MM.1S (cell line): ENCODE measurements around the gene SLIT3.

ENCODE experiments used
- DNase-seq: peaks from one replicate; pipeline ENCODE4 v3.0.0-alpha.2; 2015
- H2AFZ ChIP-seq: fragments of 300-600 bp; sonication (generic); 2 replicates; pipeline ENCODE4 v1.6.0; 2016; ENCODE audit warnings: antibody characterized with exemption, low read length
- H3F3A ChIP-seq: fragments of 300-600 bp; sonication (generic); 2 replicates; pipeline ENCODE4 v1.6.1; 2016; ENCODE audit warnings: mild to moderate bottlenecking, antibody characterized with exemption, low read length, moderate library complexity, mixed read lengths; ENCODE audit not compliant: insufficient read depth
- H3K27ac ChIP-seq: fragments of 300-600 bp; sonication (generic); 2 replicates; pipeline ENCODE4 v1.5.1; 2016; ENCODE audit warnings: mild to moderate bottlenecking, low read length
- H3K27me3 ChIP-seq: fragments of 300-600 bp; sonication (generic); replicated peaks from 2 replicates; pipeline ENCODE4 v1.6.0; 2016; ENCODE audit warnings: low read length; ENCODE audit not compliant: insufficient read depth
- H3K36me3 ChIP-seq: fragments of 300-600 bp; sonication (generic); replicated peaks from 2 replicates; pipeline ENCODE4 v1.6.1; 2016; ENCODE audit warnings: mild to moderate bottlenecking, low read length, mixed read lengths; ENCODE audit not compliant: insufficient read depth
- H3K4me1 ChIP-seq: fragments of 300-600 bp; sonication (generic); 2 replicates; pipeline ENCODE4 v1.6.1; 2016; ENCODE audit warnings: low read length, mixed read lengths
- H3K4me2 ChIP-seq: fragments of 300-600 bp; sonication (generic); 2 replicates; pipeline ENCODE4 v1.6.0; 2016; ENCODE audit warnings: low read depth, low read length
- H3K4me3 ChIP-seq: fragments of 300-600 bp; sonication (generic); 2 replicates; pipeline ENCODE4 v1.5.1; 2016; ENCODE audit warnings: low read length, mixed read lengths
- H3K79me2 ChIP-seq: fragments of 300-600 bp; sonication (generic); 2 replicates; pipeline ENCODE4 v1.6.1; 2016; ENCODE audit warnings: mixed run types, low read length, mixed read lengths
- H3K9ac ChIP-seq: fragments of 300-600 bp; sonication (generic); 2 replicates; pipeline ENCODE4 v1.6.1; 2016; ENCODE audit warnings: low read length, mixed read lengths
- H3K9me2 ChIP-seq: fragments of 300-600 bp; sonication (generic); replicated peaks from 2 replicates; pipeline ENCODE4 v1.6.1; 2016; ENCODE audit warnings: mild to moderate bottlenecking, low read length, mixed read lengths; ENCODE audit not compliant: insufficient read depth
- H3K9me3 ChIP-seq: fragments of 300-600 bp; sonication (generic); replicated peaks from 2 replicates; pipeline ENCODE4 v1.6.1; 2016; ENCODE audit warnings: mild to moderate bottlenecking, low read length, mixed read lengths; ENCODE audit not compliant: insufficient read depth
- H4K20me1 ChIP-seq: fragments of 300-600 bp; sonication (generic); 2 replicates; pipeline ENCODE4 v1.6.1; 2016; ENCODE audit warnings: mild to moderate bottlenecking, low read length, moderate library complexity, mixed read lengths; ENCODE audit not compliant: insufficient read depth
- EZH2 ChIP-seq: fragments of 300-600 bp; sonication (generic); optimal IDR thresholded peaks from 2 replicates; pipeline ENCODE3; 2017; ENCODE audit warnings: low read depth, mild to moderate bottlenecking, antibody characterized with exemption, low read length, mixed read lengths
- EZH2phosphoT487 ChIP-seq: fragments of 300-600 bp; sonication (generic); IDR thresholded peaks from 2 replicates; pipeline ENCODE4 v1.6.1; 2018; ENCODE audit warnings: antibody characterized with exemption, low read length
- TF ChIP-seq, protein P1 (sequence below): fragments of 300-600 bp; sonication (generic); IDR thresholded peaks from 2 replicates; pipeline ENCODE4 v1.5.1; 2016; ENCODE audit warnings: antibody characterized with exemption, low read length, mixed read lengths

Gene SLIT3

DNA sequence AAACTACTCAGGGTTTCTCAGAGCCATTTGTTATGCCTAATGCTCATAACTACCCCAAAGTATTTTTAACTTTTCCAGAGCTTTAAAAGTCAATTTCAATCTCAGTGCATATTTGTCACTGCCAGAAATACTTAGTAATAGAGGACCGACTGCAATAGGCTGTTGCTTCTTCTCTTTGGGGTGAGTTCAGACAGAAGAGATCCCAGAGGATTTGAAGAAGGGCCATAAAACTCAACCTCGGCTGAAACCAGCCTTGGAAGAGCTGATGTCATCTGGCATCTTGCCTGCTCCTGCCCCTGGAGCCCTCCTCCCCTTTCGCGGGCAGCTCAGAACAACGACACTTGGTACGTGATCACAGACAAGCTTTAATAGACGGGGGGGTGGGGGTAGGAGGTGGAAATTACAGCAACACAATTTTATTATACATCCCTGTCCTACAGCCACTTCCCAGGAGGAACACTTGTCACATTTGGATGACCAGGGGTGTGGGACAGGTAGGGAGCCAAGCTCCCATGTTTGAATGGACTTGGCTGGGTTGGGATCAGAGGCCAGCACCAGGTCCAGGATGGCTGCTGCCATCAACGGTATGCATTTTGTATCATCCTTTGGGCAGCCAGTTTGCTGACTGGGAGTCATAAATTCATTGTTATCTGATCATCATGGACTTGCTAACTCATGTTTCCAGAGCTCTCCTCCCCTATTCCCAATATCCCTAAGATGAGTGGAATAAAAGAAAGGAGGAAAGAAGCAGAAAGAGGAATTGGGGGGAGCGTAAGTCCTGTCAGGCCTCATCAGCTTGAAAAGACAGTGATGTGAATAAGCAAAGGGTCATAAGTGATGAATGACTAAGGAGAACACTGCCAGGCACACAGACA, 535.2 kb downstream of the SLIT3 start:
- Histone ChIP-seq H3K9me2 (no peaks in the 10 kb centered on the region), H2AFZ (no peak overlapping the region), H3K36me3 (no peaks in the 10 kb centered on the region), H3F3A (no peaks in the 10 kb centered on the region), H3K4me3 (no peak overlapping the region), H4K20me1 (no peaks in the 10 kb centered on the region), H3K9me3 (no peaks in the 10 kb centered on the region), H3K27me3 (no peaks in the 10 kb centered on the region), H3K79me2 (no peaks in the 10 kb centered on the region), H3K4me2 (no peak overlapping the region), H3K9ac (no peak overlapping the region), H3K4me1 (no peaks in the 10 kb centered on the region), H3K27ac (no peak overlapping the region)
- TF ChIP-seq, protein P1, sequence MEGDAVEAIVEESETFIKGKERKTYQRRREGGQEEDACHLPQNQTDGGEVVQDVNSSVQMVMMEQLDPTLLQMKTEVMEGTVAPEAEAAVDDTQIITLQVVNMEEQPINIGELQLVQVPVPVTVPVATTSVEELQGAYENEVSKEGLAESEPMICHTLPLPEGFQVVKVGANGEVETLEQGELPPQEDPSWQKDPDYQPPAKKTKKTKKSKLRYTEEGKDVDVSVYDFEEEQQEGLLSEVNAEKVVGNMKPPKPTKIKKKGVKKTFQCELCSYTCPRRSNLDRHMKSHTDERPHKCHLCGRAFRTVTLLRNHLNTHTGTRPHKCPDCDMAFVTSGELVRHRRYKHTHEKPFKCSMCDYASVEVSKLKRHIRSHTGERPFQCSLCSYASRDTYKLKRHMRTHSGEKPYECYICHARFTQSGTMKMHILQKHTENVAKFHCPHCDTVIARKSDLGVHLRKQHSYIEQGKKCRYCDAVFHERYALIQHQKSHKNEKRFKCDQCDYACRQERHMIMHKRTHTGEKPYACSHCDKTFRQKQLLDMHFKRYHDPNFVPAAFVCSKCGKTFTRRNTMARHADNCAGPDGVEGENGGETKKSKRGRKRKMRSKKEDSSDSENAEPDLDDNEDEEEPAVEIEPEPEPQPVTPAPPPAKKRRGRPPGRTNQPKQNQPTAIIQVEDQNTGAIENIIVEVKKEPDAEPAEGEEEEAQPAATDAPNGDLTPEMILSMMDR, result no peak
- TF ChIP-seq EZH2phosphoT487 (no peak), EZH2 (no peak)
- no peak for DNase-seq

DNA sequence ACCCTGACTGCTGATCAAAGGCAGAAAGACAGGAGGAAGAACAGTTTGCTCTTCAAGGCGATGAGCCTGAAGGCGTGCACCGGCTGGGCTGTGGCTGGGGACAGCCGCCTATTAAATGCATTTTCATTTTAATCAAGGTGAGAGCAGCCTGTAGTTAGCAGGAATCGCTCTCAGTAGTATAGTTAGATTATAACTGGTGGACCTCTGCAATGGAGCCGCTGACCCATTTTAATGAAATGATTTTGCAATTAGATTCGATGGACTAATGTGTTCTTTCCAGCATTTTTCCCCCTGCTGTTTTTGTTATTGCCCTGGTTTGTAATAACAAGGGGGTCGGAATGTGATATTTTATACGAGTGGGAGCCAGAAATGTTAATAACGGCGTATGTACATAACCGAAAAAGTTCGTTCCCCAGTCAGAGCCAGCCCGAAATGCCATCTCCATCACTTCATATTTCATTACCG, 535.8 kb downstream of the SLIT3 start:
- Histone ChIP-seq H3K79me2 (no peaks in the 10 kb centered on the region), H3K9ac (no peak overlapping the region)
- no peak for DNase-seq

DNA sequence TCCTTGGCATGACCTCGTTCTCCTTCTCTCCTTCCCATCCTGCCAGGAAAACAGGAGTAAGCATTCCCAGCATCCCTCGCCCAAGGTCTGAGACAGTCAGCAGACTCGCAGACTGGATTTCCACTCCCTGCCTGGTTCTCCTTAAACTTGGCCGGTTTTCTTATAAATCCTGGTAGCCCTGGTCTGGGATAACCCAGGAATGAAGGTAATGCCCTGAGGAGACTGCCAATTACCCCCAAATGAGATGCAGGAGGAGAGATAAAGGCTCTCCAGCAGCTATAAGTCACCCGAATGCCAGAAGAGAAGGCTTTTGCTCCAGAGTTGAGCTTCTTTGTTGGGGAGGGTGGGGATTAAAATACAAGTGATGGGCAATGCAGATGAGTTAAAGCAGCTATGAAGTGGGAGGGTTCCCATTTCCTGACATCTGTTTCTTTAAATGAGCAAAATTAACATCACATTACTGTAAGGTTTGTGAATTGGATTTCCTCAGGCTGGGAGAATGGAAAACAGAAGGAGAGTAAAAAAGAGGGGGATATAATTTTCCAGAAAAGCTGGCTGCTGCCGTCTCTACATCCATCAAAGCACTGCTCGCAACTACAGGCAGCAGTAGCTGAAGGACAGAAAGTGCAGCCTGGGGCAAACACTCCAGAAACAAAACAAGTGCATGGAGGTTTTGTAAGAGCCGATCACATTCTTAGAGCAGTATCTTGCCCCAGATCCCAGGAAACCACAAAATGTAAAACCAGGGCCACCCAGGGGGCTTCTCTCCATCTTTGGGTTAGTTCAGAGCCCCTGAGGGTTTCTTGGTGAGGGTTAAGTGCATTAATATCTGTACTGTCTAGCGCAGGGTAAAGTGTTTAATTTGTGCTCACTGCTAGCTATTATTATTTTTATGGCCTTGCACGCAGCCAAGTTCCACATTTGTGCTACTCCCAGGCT, 544.2 kb downstream of the SLIT3 start:
- no peaks in the 10 kb centered on the region for H3K4me1 ChIP-seq
- no peaks in the 10 kb centered on the region for H3K9me3 ChIP-seq
- no peaks in the 10 kb centered on the region for H3F3A ChIP-seq
- H3K79me2 ChIP-seq, result no peaks in the 10 kb centered on the region
- no peak overlapping the region for H3K4me3 ChIP-seq
- no peak for TF ChIP-seq EZH2
- TF ChIP-seq EZH2phosphoT487, result no peak
- TF ChIP-seq, protein P1, result no peak
- H3K27ac ChIP-seq, result no peak overlapping the region
- no peak overlapping the region for H3K9ac ChIP-seq
- no peaks in the 10 kb centered on the region for H3K27me3 ChIP-seq
- H4K20me1 ChIP-seq, result no peaks in the 10 kb centered on the region
- H3K4me2 ChIP-seq, result no peak overlapping the region
- DNase-seq, result no peak
- no peak overlapping the region for H2AFZ ChIP-seq
- H3K36me3 ChIP-seq, result no peaks in the 10 kb centered on the region
- no peaks in the 10 kb centered on the region for H3K9me2 ChIP-seq

More for the DNA sequence above, 535.8 kb downstream of the SLIT3 start:
- no peaks in the 10 kb centered on the region for H3K36me3 ChIP-seq
- TF ChIP-seq, protein P1, result no peak
- TF ChIP-seq EZH2phosphoT487 (no peak), EZH2 (no peak)
- H3K4me2 ChIP-seq, result no peak overlapping the region
- H4K20me1 ChIP-seq, result no peaks in the 10 kb centered on the region
- H3K4me3 ChIP-seq, result no peak overlapping the region
- H3K4me1 ChIP-seq, result no peaks in the 10 kb centered on the region
- no peaks in the 10 kb centered on the region for H3K27me3 ChIP-seq
- H2AFZ ChIP-seq, result no peak overlapping the region
- no peaks in the 10 kb centered on the region for H3F3A ChIP-seq
- H3K27ac ChIP-seq, result no peak overlapping the region
- H3K9me2 ChIP-seq, result no peaks in the 10 kb centered on the region
- H3K9me3 ChIP-seq, result no peaks in the 10 kb centered on the region
